Stimulated activated CD8-positive, alpha-beta memory T cell treated with anti-CD3 and anti-CD28 coated beads, Interleukin-12 subunit alpha, Interleukin-12 subunit beta, amount 100 ng/mL, for 4 hours (primary cell): ENCODE results near the gene COG3.
A peak's percentile ranks its signal among the peaks of the same experiment; 100 is the strongest.
"Not testable (repeated sequence)": the region's sequence is repeated elsewhere in the genome, so short reads cannot be mapped to it uniquely, and the experiment has no call there.

Experiments
- DNase-seq: peaks from one replicate; pipeline ENCODE4 v3.0.0-alpha.2; 2020; ENCODE audit warnings: low read depth

The COG3 gene

DNA sequence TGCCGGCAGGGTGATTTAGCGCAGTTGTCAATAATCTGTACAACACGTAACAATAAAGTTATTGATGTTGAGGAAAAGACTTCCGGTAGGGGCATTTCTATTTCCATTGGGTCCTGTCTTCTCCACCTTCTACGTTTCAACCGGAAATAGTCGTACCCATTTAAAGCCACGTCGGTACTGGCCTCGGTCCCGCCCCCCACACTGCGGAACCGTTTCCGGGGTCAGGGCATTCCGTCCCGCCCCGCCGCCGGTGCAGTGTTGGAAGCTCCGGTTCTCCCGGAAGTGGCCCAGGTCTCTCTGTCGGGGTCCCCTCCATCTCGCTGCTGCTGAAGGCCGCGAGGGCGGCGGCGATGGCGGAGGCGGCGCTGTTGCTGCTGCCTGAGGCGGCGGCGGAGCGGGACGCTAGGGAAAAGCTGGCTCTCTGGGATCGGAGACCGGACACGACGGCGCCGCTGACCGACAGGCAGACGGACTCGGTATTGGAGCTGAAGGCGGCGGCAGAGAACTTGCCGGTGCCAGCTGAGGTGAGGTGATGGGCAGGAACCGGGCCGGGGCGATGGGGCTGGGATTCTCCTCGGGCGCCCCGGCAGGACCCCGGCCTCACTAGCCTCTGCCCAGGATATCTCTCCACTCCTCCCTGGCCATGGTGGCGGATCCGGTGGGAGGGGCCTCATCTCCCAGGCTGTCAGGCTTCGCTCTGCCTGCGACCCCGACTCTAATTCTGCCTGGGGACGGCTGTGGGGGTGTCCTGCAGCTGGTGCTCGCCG lies at the start of gene COG3:
Gene COG3, plus strand, starts transcription at position 253 of the 767 bp plus-strand sequence. Its CDS starts 98 bp downstream, at position 351.
- peak; percentile 90 for DNase-seq

- DNase-seq, result no peak
Observed at GRCh38 chr13:45415112-45415511, 49.6 kb upstream of the COG3 start.

DNA sequence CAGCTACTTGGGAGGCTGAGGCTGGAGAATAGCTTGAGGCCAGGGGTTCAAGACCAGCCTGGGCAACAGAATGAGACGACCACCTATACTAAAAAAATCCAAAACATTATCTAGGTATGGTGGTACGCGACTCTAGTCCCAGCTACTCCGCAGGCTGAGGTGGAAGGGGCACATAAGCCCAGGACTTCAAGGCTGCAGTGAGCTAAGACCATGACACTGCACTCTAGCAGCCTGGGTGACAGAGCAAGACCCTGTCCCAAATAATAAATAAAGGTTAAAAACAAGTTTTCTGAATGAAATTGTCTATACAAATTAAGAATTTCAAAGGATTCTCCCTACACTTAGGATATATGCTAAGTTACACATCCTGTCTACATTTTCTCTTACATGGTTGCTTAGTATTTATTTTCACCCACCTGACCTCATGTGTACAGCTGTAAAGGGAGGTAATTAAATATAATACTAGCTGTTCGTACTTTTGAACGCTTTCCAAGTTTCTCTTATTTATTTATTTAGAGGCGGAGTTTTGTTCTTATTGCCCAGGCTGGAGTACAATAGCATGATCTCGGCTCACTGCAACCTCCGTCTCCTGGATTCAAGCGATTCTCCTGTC lies 48.1 kb upstream of the COG3 start:
- no peak for DNase-seq

DNA sequence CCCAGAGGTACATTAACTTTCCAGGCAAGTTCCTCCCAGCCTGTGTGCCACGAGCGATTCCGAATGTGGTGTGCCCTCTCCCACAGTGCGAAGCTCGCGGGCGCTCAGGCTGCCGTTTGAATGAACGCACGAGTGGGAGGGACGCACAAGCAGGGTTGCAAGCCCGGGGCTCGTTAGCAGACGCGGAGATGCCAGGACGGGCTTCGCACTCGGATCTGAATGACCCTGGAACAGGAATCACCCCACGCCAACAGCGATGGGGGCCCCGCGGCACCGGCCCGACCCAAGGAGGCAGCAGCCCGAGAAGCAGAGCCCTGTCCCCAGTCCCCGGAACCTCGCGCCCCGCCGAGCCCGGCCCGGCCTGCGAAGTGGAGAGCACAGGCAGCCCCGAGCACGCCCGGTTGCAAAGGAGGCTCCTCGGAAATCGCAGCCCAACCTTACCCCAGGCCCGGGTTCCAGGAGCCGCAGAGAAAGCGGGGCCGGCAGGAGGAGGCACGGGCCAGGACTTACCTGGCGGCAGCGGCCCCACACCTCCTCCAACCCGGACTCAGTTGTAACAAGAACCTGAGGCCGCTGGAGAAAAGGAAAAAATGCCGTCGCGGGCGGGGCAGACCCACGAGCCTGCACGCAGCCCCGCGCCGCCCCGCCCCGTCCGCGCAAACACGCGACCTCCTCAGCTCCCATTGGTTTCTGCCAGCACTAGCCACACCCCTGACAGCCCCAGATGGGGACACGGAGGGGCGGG lies 46.8 kb upstream of the COG3 start, which contains the start of gene SLC25A30:
Gene SLC25A30, minus strand, starts transcription at position 584 of the 745 bp plus-strand sequence. CDS start 6,948 bp downstream, outside the sequence.
- peak; percentile 87 for DNase-seq

- not testable (repeated sequence) for DNase-seq
Observed at GRCh38 chr13:45419389-45419788, 45.4 kb upstream of the COG3 start.

GRCh38 chr13:45419945-45420344 lies 44.8 kb upstream of the COG3 start:
- DNase-seq, result no peak

DNA sequence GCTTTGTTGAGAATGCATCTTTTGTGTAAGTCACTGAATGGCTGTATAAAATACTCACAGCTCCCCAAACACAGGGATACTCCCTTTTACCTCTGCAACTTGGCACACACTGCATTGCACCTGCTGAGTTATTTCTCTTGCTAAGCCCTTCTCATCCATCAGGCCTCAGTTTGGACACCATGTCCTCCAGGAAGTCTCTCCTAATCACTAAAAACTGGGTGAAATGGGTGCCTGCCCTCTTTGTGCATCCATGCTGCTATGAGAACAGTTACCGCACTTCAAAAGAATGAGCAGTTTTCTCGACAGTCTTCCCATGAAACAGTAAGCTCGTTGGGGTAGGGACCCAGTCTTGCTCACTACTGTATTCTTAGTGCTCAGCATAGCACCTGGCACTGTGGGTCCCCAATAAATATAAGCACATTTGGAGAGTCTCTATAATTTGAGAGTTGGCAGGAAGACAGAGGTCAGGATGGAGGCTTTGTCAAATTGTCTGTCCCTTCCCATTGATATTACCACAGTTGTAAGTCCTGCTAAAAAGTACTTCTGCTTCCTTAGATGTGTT lies 41.9 kb upstream of the COG3 start:
- no peak for DNase-seq

DNA sequence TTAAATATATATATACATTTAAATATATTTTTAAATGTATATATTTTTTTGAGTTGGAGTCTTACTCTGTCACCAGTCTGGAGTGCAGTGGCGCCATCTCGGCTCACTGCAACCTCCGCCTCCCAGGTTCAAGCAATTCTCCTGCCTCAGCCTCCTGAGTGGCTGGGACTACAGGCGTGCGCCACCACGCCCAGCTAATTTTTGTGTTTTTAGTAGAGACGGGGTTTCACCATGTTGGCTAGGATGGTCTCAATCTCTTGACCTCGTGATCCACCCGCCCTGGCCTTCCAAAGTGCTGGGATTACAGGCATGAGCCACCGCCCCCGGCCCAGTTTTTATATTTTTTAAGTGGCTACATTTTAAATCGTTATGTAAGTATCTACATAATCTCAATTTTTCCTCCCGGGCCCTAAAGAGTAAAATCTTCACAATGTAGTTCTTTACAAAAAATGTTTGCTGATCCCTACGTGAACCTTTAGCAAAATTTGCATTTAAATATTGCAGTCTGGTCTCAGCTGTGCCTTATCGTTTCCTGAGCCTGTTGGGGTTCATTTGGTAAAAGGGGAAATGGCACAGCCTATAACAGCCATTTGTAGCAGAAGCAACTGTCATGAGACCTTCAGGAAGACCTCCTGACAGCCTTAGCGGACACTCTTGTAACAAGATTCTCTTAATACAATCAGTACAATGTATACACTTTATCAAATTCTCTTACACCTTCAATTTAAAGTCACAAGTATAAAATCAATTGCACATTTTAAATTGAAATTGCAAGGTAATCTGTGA lies 38.5 kb upstream of the COG3 start:
- DNase-seq, result not testable (repeated sequence)

DNA sequence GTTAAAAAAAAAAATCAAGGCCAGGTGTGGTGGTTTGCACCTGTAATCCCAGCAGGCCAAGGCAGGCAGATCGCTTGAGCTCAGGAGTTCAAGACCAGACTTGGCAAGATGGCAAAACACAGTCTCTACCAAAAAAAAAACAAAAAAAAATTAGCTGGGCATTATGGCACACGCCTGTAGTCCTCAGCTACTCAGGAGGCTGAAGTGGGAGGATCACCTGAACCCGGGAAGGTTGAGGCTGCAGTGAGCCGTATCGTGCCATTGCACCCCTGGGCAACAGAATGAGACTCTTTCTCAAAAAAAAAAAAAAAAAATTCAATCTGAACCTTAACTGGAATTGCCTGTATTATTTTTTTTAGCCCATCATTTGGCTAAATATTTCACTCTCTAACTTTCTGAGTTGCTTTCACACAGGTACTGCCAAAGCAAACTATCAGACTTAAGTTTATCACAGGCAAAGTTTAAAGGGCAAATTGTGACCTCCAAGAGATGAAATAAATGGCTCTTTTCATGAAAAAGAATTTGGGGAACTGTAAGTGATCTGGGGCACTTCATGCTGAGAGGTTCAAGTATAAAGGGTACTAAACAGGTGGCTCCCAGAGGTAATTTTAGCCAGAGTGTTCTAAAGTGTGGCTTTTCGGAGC lies 31.9 kb upstream of the COG3 start:
- DNase-seq, result no peak

DNA sequence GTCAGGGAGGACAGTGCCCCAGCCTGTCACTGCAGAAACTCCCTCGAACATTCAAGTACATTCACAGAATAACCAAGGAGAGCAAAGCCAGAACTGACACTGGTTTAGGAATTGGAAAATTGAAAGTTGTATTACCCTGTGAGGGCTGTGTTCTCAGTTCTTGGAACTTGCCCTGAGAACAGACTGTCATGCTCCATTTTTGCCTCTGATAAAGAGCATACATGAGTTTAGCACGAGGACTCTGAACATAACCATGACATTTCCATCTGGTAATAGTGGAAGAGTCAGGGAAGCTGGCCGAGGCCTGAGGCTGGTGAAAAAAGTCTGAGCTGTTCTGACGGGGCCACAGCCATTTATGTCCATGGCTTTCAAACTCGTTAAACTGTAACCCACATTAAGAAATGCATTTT lies 31.4 kb upstream of the COG3 start:
- DNase-seq, result no peak

DNA sequence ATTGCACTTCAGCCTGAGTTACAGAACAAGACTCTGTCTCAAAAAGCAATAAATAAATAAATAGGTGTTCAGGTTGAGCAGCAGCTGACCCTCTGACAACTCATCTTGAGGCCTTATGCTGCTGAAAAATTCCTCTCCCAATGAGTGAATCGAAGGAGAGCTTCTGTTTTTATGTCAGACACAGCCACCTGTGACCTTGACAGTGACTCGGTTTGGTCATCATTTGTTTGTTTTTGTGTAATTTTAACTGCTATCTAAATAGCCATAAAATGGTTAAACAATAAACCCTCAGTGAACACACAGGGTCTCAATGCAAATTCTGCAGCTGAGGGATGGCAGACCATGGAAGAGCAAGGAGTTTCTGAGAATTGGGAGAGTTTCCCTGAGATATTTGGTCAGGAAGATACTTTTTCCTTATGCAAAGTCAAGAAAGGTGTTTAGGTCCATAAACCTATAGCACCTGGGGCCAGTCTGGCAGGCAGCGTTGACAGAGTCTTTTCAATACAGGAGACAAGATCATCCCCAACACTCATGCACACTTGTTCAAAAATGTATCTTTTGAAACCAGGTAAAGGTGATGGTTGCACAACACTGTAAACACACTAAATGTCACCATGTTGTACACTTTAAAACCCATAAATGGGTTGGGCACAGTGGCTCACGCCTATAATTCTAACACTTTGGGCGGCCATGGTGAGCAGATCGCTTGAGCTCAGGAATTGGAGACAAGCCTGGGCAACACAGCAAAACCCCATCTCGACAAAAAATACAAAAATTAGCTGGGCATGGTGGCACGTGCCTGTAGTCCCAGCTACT lies 30.0 kb upstream of the COG3 start:
- DNase-seq, result no peak

DNA sequence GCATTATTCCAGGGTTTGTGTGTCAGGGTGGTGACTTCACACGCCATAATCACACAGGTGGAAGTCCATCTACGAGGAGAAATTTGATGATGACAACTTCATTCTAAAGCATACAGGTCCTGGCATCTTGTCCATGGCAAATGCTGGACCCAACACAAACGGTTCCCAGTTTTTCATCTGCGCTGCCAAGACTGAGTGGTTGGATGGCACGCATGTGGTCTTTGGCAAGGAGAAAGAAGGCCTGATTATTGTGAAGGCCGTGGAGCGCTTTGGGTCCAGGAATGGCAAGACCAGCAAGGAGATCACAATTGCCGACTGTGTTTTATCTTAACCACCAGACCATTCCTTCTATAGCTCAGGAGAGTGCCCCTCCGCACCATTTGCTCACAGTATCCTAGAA lies 28.4 kb upstream of the COG3 start:
- DNase-seq, result no peak

GRCh38 chr13:45436953-45437352 lies 27.8 kb upstream of the COG3 start:
- DNase-seq, result no peak

DNA sequence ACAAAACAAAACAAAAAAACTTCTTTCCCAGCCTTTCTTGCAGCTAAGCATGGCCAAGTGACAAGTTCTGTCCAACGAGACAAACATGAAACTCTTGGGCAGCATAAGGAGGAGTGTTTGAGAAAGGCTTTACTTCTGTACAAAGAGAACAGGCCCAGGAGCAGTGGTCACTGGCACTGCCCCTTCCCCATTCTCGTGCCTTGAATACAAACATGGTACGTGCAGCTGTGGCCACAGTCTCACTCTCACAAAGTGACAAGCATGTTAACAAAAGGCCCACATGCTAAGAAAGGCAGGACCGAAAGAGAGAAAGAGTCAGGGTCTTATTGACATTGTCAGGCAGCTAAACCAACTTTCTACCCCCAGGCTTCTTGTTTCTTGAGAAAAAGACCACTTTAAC lies 26.8 kb upstream of the COG3 start:
- DNase-seq, result no peak

DNA sequence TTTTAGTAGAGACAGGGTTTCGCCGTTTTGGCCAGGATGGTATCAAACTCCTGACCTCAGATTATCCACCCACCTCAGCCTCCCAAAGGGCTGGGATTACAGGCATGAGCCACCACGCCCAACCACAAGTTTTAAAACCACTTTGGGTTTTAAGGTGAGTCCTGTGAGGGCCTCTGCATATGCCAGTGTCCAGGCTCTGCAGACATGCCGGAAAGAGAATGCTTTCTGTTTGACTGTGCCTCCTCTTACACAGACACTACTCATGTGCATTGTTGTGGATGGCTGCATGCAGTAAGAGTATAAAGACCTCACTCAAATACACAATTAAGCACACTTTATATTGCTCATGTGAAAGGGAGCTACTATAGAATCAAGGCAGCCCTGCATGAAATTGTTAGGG lies 25.7 kb upstream of the COG3 start:
- DNase-seq, result no peak

DNA sequence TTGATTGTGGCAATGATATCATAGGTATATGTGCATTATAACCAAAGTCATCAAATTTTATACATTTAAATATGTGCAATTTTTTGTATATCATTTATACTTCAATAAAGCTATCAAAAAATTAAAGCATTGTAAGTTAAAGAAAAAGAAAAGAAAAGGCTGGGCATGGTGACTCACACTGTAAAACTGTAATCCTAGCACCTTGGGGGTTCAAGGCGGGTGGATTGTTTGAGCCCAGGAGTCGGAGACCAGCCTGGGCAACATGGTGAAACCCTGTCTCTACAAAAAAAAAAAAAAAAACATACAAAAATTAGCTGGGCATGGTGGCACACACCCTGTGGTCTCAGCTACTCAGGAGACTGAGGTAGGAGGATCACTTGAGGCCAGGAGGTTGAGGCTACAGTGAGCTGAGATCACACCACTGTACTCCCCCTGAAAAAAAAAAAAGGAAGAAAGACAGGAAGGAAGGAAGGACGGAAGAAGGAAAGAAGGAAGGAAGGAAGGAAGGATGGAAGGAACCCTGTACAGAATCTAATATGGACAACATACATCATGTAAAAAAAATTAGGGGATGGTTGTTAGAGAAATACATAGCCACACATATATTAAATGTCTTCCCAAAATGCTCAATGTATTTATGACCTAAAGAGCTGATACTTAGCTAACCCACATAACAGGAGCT lies 24.8 kb upstream of the COG3 start:
- DNase-seq, result no peak

DNA sequence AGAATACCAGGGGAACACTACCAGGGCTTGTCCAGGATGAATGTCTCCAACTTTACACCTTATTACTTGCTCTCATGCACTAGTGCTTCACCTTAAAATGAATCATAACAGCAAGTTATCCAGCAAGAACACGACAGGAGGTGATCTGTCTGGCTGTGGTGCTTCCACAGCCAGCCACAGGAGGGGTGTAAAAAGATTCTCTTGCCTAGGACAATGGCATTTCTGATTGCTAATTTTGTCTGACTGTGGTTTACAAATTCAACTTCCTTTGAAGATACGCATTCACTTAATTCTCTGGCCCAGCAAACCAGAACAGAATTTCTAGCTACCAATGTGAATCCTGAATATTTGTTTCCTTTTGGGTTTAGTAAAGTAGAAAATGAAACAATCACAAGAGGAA lies 23.1 kb upstream of the COG3 start:
- DNase-seq, result no peak

- DNase-seq, result no peak
Observed at GRCh38 chr13:45445053-45445452, 19.7 kb upstream of the COG3 start.

DNA sequence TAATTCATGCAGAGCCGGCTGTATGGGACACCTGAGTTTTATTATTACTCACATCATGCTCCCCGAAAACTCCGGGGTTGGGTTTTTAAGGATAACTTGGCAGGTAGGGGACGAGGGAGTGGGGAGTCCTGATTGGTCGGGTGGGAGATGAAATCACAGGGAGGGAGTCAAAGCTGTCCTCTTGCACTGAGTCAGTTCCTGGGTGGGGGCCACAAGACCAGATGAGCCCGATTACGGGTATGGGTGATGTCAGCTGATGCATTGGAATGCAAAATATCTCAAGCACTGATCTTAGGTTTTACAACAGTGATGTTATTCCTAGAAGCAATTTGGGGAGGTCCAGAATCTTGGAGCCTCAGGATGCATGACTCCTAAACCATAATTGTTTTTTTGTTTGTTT lies 18.6 kb upstream of the COG3 start:
- no peak for DNase-seq
